Esophagus squamous epithelium (tissue), 5 donors: ENCODE data around the gene CCDC27. TPM values are rescaled to one million over a fixed set of nuclear protein-coding genes. Genes with fewer than 3 reads are reported as not detected.

Experiments used
- DNase-seq: peaks from one replicate; lab custom pipeline; 2025; lab: John Stamatoyannopoulos, UW
- H3K27ac ChIP-seq, 4 donors: fragments of 200-600 bp; sonication (generic); one replicate each; pipeline ENCODE4 v1.5.1; 2016 to 2019; ENCODE audit warnings: mild to moderate bottlenecking in 1 of 4
- H3K27me3 ChIP-seq, 4 donors: fragments of 200-600 bp; sonication (generic); 1 replicate in 3 of 4; 2 replicates in 1 of 4; pipeline versions ENCODE4 v1.5.1 to v1.6.0; 2017 to 2021; ENCODE audit warnings: antibody characterized with exemption in 1 of 4
- H3K36me3 ChIP-seq, 3 donors: fragments of 200-600 bp; sonication (generic); one replicate each; pipeline ENCODE4 v1.5.1; 2016 to 2019
- H3K4me1 ChIP-seq, 3 donors: fragments of 200-600 bp; sonication (generic); one replicate each; pipeline ENCODE4 v1.5.1; 2017 to 2019
- H3K4me3 ChIP-seq, 4 donors: fragments of 200-600 bp; sonication (generic); 1 replicate in 3 of 4; 2 replicates in 1 of 4; pipeline ENCODE4 v1.5.1; 2016 to 2019; ENCODE audit warnings: mild to moderate bottlenecking in 2 of 4, moderate library complexity in 1 of 4
- H3K9me3 ChIP-seq, 3 donors: fragments of 200-600 bp; sonication (generic); one replicate each; pipeline ENCODE4 v1.5.1; 2016 to 2019
- CTCF ChIP-seq, 6 experiments: fragments of 450-650 bp in 4 of 6; fragments of 200-600 bp in 2 of 6; sonication (generic) in 2 of 6; IDR thresholded peaks; one replicate each; pipeline ENCODE4 v1.5.1; 2016 to 2019; ENCODE audit warnings: antibody characterized with exemption in 6 of 6, mild to moderate bottlenecking in 4 of 6, moderate library complexity in 4 of 6
- POLR2A ChIP-seq, 4 donors: fragments of 450-650 bp; IDR thresholded peaks; one replicate each; pipeline ENCODE4 v1.6.1; 2017; ENCODE audit warnings: antibody characterized with exemption in 4 of 4, mild to moderate bottlenecking in 4 of 4, moderate library complexity in 3 of 4
- WGBS, 2 donors: methylation state at CpG; one replicate each; pipeline ENCODE4 v1.1.5; 2018; 5-methylcytosine and 5-hydroxymethylcytosine counted together
- intact Hi-C: fragments of 100-400 bp; cut with DNase I; formaldehyde crosslinking; loops from one replicate; pipeline ENCODE4 v1.15.0; 2022
- total RNA-seq, 4 donors: library from RNA; depleted of rRNA; stranded (reverse); fragments of >200 nt; gene quantifications; one replicate each; pipeline ENCODE4 v1.1.0, GENCODE V29; 2016
- donor health status: DM: yes; HTN: yes; CAD: no.

CCDC27 gene
- total RNA-seq, 4 donors from 2014 or later, result not detected

- TF ChIP-seq CTCF (IDR thresholded peaks at IDR 0.05), result no peak
- TF ChIP-seq POLR2A (IDR thresholded peaks at IDR 0.05), result no peak
- H3K36me3 ChIP-seq, result no peaks in the 10 kb centered on the region
- H3K9me3 ChIP-seq, result no peaks in the 10 kb centered on the region
- 20% methylated on average over 3 of the region's 40 CpGs; no CpG with 5 or more reads in 1 of the 2 donors for WGBS, 2 donors
- H3K4me1 ChIP-seq, result peaks cover 8 to 74% (median 35%) of the 10 kb centered on the region in 3 donors
- DNase-seq, result no peak
- intact Hi-C loops, result no loop called here
- peak overlapping the region in 1 of 4 donors; percentile 12 for H3K4me3 ChIP-seq
- H3K27ac ChIP-seq, result peak overlapping the region in 1 of 4 donors; percentile 42
- H3K27me3 ChIP-seq, result peaks cover 0 to 65% (median 0%) of the 10 kb centered on the region in 4 donors
Observed at GRCh38 chr1:3717715-3718601, 34.3 kb upstream of the CCDC27 start.

GRCh38 chr1:3718764-3719163, 33.5 kb upstream of the CCDC27 start:
- Histone ChIP-seq H3K9me3 (no peaks in the 10 kb centered on the region), H3K27ac (no peak overlapping the region), H3K4me1 (peaks cover 8 to 66% (median 30%) of the 10 kb centered on the region in 3 donors), H3K36me3 (no peaks in the 10 kb centered on the region), H3K4me3 (no peak overlapping the region), H3K27me3 (peaks cover 0 to 57% (median 0%) of the 10 kb centered on the region in 4 donors)
- WGBS, 2 donors, result 40 to 80% methylated on average over 1 to 2 of the region's 14 CpGs
- TF ChIP-seq POLR2A (IDR thresholded peaks at IDR 0.05) (no peak), CTCF (IDR thresholded peaks at IDR 0.05) (no peak)
- no peak for DNase-seq
- intact Hi-C loops, result no loop called here

- Histone ChIP-seq H3K4me1 (peaks cover 8 to 35% (median 14%) of the 10 kb centered on the region in 3 donors), H3K27ac (no peak overlapping the region), H3K27me3 (peaks cover 0 to 38% (median 0%) of the 10 kb centered on the region in 4 donors), H3K4me3 (no peak overlapping the region), H3K9me3 (no peaks in the 10 kb centered on the region), H3K36me3 (no peaks in the 10 kb centered on the region)
- DNase-seq, result no peak
- intact Hi-C loops, result loop anchor here (10.0 kb wide), 1 partner anchor 227 kb away; no protein-coding TSS in a partner anchor
- 35% methylated on average over 4 of the region's 20 CpGs; no CpG with 5 or more reads in 1 of the 2 donors for WGBS, 2 donors
- TF ChIP-seq POLR2A (IDR thresholded peaks at IDR 0.05) (no peak), CTCF (IDR thresholded peaks at IDR 0.05) (no peak)
Observed at GRCh38 chr1:3721955-3722465, 30.2 kb upstream of the CCDC27 start.

GRCh38 chr1:3722846-3723245, 29.4 kb upstream of the CCDC27 start:
- no peaks in the 10 kb centered on the region for H3K9me3 ChIP-seq
- H3K4me1 ChIP-seq, result peaks cover under 1 to 27% (median 8%) of the 10 kb centered on the region in 3 donors
- H3K27me3 ChIP-seq, result peaks cover 0 to 38% (median 0%) of the 10 kb centered on the region in 4 donors
- TF ChIP-seq CTCF (IDR thresholded peaks at IDR 0.05) (no peak), POLR2A (IDR thresholded peaks at IDR 0.05) (no peak)
- intact Hi-C loops, result loop anchor here (10.0 kb wide), 1 partner anchor 228 kb away; no protein-coding TSS in a partner anchor
- WGBS, 2 donors, result no CpG with 5 or more reads among the region's 3 CpGs
- H3K27ac ChIP-seq, result no peak overlapping the region
- no peak overlapping the region for H3K4me3 ChIP-seq
- H3K36me3 ChIP-seq, result no peaks in the 10 kb centered on the region
- no peak for DNase-seq
